Measurements from ENCODE around the gene BNIP5.

The BNIP5 gene

DNA sequence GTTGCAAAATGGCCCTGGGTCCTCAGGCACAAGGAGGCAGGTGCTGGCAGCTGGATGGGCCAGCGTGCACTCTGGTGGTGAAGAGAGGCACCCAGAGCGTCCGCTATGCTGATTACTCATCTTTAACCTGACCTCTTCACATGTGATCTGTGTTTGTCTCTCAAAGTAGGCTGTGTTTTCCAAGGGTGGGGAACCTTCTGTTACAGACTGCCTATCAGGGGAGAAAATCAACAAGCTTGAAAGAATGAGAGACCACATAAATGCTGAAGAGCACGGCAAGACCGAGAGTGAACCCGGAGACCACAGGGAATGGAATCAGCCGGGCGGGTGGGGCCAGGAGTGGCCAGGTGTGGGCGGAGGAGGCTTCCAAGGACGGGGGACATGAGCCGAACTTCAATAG is 16.2 kb downstream of the BNIP5 start:
- DNase-seq = no peak

DNA sequence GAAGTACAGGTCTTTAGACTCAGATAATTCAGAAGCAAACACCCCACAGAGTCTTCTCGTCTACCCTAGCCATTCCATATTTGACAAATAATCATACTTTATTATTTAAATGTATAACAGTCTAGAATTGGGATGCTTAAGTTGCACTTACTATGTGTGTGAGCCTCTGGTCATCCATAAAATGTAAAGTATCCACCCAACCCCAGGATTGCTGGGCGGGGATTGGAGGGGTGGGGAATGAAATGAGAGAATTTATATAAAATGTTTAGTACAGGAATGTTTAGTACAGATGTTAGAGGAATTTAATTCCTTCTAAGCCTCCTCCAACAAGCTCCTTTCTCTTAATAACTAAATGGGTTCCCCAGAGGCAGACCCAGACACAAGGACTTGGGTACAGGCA is 16.9 kb downstream of the BNIP5 start:
- DNase-seq = no peak

DNA sequence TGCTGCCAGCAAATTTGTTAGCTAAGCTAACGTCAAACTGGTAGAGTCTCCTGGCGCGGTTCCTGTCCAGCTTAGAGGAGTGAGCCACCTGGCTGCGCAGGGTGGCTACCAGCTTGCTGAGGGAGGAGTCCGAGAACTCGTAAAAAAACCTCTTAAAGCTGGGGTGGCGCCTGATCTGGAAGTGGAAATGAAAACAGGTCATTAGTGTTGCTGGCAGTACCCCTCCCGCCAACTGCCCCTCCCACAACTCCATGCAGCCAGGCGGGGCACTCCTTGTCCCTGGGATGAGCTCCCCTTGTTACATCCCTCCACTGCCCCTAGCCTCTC is 17.3 kb downstream of the BNIP5 start:
- DNase-seq = no peak

DNA sequence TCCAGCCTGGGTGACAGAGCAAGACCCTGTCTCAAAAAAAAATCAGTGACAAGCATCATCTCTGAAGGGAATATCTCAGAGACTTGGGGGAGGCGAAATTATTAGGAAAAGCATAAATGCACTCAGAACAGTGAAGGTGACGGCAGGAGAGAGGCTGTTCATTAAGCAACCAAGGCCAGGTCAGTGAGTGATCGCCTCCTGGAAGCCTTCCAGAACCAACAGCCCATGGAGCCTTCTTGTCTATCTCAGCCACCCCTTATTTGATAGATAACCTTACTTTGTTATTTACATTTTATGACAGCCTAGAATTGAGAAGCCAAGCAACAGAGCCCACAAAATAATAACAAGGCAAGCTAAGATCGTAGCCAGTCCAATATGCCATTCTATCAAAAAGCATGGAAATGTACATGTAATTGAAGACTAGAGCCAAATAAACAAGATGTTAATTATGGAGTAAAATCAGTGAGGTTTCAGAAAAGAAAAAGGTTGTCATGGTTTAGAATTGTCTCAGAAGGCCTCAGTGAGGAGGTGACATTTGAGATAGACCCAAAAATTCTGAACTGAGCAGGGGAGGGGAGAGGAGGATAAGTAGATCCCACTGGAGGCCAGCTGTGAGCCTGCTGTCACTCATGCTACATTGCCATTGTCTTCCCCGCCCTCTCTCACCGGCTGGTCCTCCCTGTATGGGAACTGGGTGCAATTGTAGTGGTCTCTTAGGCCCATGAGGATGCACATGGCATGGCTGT is 17.8 kb downstream of the BNIP5 start:
- no peak for DNase-seq

DNA sequence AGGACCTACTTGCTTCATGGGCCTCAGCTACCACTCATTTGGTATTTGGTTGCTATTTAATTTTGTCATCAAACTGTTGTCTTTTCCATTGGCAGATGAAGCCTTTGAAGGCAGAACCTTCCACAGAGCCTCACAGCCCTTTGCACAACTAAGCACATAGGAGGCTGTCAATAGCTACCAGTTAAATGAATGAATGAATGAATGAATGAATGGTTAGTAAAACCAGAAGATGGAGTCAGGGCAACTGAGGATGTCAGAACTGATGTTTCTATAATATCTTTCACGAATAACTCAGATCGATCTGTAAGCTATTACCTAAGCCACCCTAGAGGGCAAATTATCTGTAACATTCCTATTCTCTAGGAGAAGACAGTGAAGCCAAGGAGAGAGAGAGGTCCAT is 19.1 kb downstream of the BNIP5 start:
- DNase-seq = no peak

DNA sequence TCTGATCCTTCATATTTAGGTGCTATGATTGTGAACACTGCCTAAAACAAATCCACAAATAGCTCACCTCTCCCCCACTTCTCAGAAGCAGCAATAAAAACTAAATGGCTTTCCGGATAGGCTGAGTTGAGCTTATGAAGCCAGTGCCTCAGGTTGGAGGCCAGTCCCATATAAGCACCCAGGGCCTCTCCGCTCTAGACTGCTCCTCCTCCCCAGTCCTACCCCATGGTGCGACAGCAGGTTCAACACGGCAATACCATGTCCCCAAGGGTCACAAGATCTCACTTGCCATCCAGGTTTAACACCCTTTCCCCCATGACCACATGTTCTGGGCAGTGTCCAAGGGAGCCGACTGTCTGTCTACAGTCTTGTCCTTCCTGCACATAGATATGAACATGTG is 20.8 kb downstream of the BNIP5 start:
- DNase-seq = no peak

DNA sequence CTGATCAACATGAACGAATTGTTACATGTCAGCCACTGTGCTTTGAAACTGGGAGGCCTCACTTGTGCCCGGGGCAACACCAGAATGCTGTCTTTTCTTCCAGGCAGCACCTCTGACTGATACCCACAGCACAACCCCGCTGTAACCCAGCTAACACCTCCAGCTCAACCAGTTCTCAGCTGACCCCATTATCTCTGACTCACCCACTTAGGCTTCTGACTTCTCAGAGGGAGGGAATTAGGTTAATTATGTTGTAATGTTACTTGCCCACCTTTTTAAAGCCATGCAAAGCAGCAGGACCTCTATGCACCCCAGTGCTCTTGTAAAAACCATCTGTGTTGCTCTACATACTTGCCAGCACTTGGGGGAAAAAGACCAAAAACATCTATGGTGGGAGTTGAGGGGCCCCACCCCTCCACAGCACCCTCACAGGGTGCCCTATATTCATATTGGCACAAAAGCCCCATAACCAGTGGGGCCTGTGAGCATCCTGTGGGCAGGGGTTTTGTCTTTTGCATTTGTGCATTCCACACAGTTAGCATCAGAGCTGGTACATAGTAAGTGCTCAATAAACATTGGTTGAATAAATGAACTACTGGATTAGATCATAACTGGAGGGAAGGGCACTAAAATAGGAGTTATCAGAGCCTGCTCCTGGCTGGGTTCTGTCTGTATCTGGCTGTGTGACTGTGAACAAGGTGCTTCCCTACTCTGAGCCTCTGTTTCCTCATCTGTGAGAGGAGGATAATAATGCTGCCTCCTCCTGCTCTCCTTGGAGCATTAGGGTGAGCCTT is 22.3 kb downstream of the BNIP5 start:
- no peak for DNase-seq

DNA sequence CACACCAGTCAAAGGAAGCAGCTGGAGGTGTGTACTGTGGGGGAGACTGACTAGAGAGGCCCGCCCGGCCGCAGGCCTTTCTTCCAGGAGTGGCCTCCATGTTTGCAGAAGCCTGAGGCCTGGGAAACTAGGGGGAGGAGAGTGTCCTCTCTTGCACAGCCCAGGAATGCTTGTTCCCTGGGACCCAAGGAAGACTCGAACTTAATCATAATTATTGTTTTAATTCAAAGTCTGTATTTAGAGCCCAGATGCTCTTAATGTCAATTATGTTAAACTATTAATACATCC is 23.1 kb downstream of the BNIP5 start:
- no peak for DNase-seq

DNA sequence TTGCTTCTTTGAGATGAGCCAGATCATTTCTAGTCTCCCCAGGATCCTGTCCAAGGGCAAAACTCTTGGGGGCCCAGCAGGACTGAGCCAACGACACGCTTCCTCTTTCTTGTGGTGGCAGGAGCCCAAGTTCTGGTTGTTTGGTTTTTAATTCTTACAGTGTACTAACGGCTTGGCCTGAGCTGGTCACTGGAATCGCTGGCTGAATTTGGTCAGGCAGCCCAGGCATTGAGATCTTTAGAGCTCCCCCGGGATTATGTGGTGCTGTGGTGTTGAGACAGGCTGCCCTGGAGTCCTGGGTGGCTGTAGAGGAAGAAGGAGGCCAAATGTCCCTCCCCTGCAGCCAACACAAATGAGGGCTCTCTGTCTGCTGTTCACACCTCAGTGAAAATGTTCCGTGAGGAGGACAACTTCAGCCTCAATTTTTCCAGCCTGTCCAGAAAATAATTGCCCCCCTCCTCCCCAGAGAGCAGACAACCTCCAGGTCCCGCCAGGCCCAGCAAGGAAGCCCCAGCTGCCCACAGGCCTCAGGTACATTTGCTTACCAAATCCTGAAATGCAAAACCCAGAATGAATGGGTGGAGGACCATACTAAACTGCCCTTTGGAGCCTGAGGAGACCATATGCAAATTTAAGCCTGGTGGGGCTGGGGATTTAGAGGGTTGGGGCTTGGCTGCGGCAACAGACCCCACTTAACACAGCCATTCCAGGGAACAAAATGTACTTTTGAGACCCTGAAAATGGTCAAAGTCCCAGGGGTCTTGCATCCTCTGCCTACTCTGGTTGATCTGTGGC is 23.6 kb downstream of the BNIP5 start:
- DNase-seq = no peak

DNA sequence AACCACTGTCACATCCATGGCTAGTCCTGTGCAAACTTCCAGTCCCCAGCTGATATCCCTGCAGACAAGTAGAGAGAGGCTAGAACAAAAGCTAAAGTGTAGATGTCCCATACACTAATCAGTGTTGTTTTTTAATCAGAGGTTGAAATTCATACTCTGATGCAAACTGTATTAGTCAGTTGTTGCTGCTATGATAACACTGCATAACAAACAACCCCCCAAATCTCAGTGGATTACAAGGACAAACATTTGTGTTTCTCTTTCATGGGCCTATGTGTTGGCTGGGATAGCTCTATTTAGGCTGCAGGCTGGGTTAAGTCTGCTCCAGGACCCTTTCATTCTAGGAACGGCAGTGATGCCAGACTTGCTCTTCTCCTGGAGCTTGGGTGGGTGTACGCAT is 26.8 kb downstream of the BNIP5 start:
- DNase-seq = no peak

DNA sequence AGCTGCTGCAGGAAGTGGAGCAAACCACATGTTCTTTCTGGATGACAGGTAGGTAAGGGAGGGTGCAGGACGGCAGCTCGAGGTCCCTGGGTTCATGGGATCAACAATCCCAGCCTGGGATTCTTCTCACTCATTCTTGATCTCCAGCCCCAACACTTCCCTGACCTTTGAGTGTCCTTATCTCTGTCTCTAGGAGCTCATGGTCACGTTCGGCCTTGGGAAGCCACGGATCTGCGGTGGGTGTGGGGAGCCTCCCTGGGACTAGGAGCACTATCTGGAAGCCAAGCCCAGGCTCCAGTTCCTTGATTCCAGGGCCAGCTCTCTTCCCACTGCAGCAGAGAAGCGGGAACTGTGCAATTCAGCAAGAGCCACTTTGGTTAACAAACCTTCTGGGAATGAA is 27.5 kb downstream of the BNIP5 start:
- DNase-seq = no peak

DNA sequence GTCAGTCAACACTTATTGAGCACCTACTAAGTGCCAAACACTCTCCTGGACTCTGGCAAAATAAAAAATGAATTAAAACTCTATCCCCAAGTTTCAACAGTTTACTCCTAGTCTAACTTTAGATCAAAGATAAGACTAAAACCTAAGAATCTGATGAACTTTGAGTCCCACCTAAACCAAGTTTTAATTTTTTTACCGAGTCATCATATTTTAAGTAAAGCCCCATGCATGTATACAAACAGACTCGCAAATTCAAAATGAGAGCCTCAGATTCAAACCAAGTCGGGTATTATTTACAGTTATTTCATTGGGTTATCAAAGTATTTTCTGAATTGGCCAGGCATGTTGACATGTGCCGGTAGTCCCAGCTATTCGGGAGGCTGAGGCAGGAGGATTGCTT is 28.2 kb downstream of the BNIP5 start:
- DNase-seq = no peak

DNA sequence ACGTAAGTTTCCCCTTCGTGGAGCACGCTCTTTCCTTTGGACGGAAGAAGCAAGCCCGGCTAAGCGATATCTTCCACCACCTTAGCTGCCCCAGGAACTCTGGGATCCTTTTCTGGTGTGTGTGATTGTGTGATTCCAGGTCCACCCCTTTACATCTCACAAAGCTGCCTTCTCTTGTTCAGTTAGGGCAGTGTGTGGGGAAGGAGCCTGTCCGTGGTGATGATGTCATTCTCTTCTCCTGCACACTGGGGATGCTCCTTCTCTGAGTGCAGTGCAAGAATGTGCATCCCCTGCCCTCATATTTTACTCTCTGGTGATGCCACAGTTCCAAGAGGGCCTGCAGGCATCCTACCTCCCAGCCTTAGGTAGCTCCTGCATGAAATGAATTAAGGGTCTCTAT is 30.3 kb downstream of the BNIP5 start:
- no peak for DNase-seq

DNA sequence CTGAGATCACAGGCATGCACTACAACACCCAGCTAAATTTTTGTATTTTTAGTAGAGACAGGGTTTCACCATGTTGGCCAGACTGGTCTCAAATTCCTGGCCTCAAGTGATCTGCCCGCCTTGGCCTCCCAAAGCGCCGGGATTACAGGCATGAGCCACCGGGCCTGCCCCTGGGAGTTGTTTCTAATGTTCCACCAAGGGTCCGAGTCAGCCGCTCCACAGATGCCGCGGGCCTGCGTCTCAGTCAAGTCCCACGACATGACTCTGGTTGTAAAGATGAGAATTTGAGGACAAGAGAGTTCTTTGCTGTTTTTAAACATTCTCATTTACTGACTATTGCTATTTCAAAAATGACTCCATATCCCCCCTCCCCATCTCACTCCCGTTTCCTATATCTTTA is 30.8 kb downstream of the BNIP5 start:
- no peak for DNase-seq

DNA sequence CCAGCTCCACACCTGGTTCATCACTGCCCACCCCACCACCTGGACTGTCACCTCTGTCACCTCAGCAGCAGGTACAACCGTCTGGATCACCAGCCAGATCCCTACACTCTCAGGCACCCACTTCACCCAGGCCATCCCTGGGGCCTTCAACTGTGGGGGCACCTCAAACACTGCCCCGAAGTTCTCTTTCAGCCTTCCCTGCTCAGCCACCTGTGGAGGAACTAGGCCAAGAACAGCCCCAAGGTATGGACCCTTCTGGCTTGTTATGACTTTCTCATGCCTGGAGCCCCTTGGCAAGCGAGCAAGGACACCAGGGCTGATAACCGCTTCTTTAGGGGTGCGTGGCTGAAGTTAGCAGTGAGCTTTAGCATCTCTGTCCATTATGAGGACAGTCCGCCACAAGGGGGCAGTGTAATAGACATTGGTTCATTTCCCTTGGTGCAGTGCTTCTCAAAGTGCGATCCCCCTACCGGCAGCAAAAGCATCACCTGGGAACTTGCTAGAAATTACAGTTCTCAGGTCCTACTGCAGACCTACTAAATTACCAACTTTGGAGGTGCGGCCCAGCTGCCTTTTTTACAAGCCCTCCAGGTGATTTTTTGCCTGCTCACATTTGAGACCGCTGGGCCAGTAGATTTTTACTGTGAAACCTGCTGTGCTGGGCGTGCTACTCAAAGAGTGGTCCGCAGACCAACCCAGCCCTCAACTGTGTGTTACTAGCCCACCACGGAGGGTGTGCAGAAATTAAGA is 34.3 kb downstream of the BNIP5 start:
- peak; percentile 96 for DNase-seq

DNA sequence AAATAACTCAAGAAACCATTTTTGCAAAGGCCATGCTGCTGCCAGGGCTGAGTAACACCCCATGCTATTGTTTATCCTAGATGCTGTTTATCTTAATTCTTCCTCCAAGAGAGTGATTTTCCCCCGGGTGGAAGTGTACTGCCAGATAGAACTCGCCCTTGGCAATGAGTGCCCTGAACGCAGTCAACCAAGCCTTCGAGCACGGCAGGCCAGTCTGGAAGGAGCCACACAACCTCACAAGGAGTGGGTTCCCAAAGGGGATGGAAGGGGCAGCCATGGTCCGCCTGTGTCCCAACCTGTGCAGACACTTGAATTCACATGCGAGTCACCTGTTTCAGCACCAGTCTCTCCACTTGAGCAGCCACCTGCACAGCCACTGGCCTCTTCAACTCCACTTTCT is 34.9 kb downstream of the BNIP5 start:
- no peak for DNase-seq

DNA sequence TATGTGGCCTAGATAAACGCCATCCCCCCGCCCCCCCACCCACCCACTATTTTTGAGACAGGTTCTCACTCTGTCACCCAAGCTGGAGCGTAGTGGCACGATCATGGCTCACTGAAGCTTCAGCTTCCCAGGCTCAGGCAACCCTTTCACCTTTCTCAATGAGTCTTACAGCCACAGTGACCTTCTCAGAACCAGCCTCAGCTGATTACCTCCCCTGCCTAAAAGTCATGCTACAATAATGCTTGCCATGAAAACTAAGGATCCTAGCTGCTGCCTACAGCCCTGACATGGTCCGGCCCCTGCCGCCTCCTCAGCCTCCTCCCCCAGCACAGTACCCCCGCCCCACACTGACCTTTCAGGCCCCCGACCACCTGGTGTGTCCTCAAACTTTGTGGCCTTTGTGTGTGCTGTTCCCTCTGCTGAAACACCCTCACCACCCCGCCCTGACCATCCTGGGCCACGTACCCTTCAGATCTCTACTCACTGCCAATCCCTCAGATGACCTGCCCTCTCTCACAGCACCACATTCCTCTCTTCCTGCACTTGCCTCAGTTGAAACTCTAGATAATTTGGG is 35.5 kb downstream of the BNIP5 start:
- DNase-seq = no peak

DNA sequence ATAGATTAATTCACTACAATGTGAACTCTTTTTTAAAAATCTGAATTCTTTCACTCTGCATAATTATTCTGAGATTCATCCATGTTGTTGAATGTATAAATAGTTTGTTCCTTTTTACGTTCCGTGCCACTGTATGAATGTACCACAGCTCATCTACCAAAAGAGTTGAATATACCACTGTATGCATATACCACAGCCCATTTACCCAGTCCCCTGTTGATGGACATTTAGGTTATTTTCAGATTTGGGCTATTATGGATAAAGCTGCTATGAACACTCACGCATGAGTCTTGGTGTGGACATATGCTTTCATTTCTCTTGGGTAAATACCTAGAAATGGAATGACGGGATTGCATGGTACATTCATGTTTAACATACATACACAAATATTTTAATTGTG is 38.7 kb downstream of the BNIP5 start:
- DNase-seq = no peak

DNA sequence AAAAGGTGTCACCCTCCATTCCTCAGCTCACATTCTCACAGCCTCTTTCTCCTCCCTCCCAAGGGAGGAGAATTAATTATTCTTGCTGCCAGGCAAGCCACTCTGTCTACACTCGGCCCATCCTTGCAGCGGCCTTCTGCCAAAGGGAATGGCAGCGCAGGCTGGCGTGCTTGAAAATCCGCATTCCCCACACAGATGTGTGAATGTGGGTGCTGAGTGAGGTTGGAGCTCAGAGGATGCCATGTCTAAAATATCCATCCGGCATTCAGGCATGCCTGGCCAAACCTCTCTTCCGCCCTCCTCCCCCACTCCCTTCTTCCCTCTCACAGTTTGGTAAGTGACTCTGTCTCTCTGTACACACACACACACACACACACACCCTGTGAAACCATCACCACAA is 39.2 kb downstream of the BNIP5 start:
- no peak for DNase-seq

DNA sequence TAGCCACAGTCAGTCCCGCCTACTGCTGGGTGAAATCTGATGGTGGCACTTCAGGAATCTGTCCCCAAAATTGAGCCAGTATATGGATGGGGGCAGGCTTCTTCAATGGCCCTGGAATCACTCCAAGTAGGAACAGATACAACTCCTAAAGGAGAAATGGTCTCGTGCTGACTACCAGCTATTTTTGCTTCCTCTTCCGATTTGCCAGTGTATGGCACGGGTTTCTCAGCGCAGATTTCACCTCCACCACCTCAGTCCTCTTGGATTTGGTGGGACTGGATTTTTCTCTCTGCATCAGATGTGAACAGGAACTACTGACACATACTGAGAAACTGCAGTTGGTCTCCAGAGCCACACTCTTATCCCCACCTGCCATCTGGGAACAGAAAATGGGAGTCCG is 39.6 kb downstream of the BNIP5 start:
- no peak for DNase-seq

DNA sequence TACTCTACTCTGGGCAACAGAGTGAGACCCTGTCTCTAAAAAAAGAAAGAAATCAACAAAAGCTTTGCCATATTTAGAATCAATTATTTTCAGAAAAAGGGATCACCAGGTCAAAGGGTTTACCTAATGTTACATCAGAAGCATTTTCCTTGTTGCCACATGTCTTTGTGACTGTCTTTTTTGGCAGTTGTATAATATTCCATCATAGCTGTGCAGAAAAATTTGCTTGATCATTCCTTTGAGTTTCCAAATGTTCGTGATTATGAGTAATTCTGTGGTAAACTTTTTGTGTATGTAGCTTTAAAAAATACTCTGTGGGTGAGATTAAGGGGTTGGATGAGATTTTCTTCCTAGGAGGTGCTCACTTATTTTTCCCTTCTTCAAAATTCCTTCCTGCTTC is 40.4 kb downstream of the BNIP5 start:
- DNase-seq = no peak

DNA sequence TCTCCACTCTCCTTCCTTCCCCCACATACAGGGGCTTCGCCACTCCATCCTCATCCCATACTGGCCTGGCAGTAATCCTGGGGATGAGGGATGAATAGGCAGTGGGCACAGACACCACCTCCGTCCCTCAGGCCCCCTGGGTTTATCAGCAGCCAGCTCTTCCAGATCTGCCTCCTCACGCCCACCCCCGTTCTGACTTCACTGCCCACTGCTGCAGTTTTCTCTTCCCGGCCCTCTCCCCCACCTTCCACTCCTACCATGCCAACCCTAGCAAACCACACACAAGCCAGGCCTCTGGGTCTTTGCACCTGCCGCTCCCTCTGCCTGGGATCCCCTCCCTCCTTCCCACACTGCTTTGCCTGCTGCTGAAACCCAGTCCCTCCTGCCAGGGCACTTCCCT is 44.5 kb downstream of the BNIP5 start:
- DNase-seq = no peak

Data from CD4-positive, alpha-beta T cell treated with Interleukin-6 for 4 hours (primary cell).